A673 (cell line): ENCODE results near the gene RBBP6. TPM values are rescaled to one million over a fixed set of nuclear protein-coding genes. Genes with fewer than 3 reads are reported as not detected.
A peak's percentile ranks its signal among the peaks of the same experiment; 100 is the strongest.

Experiments
- BruUV-seq: library from RNA; stranded (reverse); fragments of 400-500 nt; replicated peaks from 2 replicates; lab custom pipeline; 2021; lab: Mats Ljungman, UMichigan
- CTCF ChIA-PET: fragments of 300-600 bp; sonication (Branson Sonifier 250); formaldehyde crosslinking; loops from one replicate; lab custom pipeline; 2022; ENCODE audit warnings: antibody characterized with exemption; lab: Charles Lee
- POLR2A ChIA-PET: fragments of 300-600 bp; sonication (Branson Sonifier 250); formaldehyde crosslinking; loops from one replicate; lab custom pipeline; 2022; ENCODE audit warnings: antibody characterized with exemption; ENCODE audit not compliant: low non-redundant PET; lab: Charles Lee
- DNase-seq: peaks from one replicate; pipeline ENCODE4 v3.0.0-alpha.2; 2015; ENCODE audit warnings: low spot score
- H3K27ac ChIP-seq: fragments of 200-600 bp; sonication (generic); 2 replicates; pipeline ENCODE4 v1.5.1; 2016; ENCODE audit warnings: mixed run types, low read depth, mild to moderate bottlenecking, mixed read lengths, antibody characterized with exemption, low read length; ENCODE audit not compliant: poor library complexity, severe bottlenecking
- H3K27me3 ChIP-seq: fragments of 200-600 bp; sonication (generic); replicated peaks from 2 replicates; pipeline ENCODE4 v1.6.1; 2017; ENCODE audit warnings: mixed run types, low read depth, mild to moderate bottlenecking, mixed read lengths, antibody characterized with exemption, low read length; ENCODE audit not compliant: insufficient read depth, poor library complexity
- H3K36me3 ChIP-seq: fragments of 200-600 bp; sonication (generic); 2 replicates; pipeline ENCODE4 v1.6.1; 2016; ENCODE audit warnings: mixed run types, mild to moderate bottlenecking, mixed read lengths, antibody characterized with exemption, low read length; ENCODE audit not compliant: insufficient read depth, poor library complexity, severe bottlenecking
- H3K4me1 ChIP-seq: fragments of 200-600 bp; sonication (generic); 2 replicates; pipeline ENCODE4 v1.6.1; 2017; ENCODE audit warnings: mixed run types, mild to moderate bottlenecking, mixed read lengths, antibody characterized with exemption, low read length; ENCODE audit not compliant: insufficient read depth, poor library complexity, severe bottlenecking
- H3K4me3 ChIP-seq: fragments of 200-600 bp; sonication (generic); 2 replicates; pipeline ENCODE4 v1.5.1; 2016; ENCODE audit warnings: low read depth, mixed run types, mild to moderate bottlenecking, mixed read lengths, low read length; ENCODE audit not compliant: poor library complexity, severe bottlenecking
- H3K9me3 ChIP-seq: fragments of 200-600 bp; sonication (generic); 2 replicates; pipeline ENCODE4 v1.6.1; 2016; ENCODE audit warnings: mixed run types, low read depth, mild to moderate bottlenecking, mixed read lengths, antibody characterized with exemption, low read length; ENCODE audit not compliant: poor library complexity, severe bottlenecking
- CTCF ChIP-seq: fragments of 300-800, 200-600 bp; sonication (generic); conservative IDR thresholded peaks from 2 replicates; pipeline ENCODE4 v1.5.1; 2017; ENCODE audit warnings: low read depth, mild to moderate bottlenecking, antibody characterized with exemption, low read length, moderate library complexity, mixed read lengths
- EZH2 ChIP-seq: fragments of 200-600 bp; sonication (generic); IDR thresholded peaks from 2 replicates; pipeline ENCODE4 v1.6.1; 2017; ENCODE audit warnings: borderline replicate concordance, low read depth, mild to moderate bottlenecking, mixed read lengths, antibody characterized with exemption, low read length; ENCODE audit not compliant: poor library complexity, severe bottlenecking
- intact Hi-C: fragments of 100-400 bp; cut with micrococcal nuclease; formaldehyde crosslinking; loops from one replicate; pipeline ENCODE4 v1.10.0; 2022; ENCODE audit not compliant: unreplicated experiment
- total RNA-seq: library from RNA; stranded (reverse); gene quantifications from 2 replicates; pipeline ENCODE4 v1.2.3, GENCODE V29; 2021

The RBBP6 gene
- total RNA-seq, 1 experiment from 2014 or later = 78.9 TPM

- no peak for DNase-seq
- Histone ChIP-seq H3K27me3 (no peaks in the 10 kb centered on the region), H3K4me3 (no peak overlapping the region), H3K4me1 (peaks cover 4% of the 10 kb centered on the region), H3K36me3 (no peaks in the 10 kb centered on the region), H3K9me3 (no peaks in the 10 kb centered on the region), H3K27ac (no peak overlapping the region)
- BruUV-seq = no TSS peak
- intact Hi-C loops = no loop called here
- POLR2A ChIA-PET = no interaction called here
- CTCF ChIA-PET = interaction anchor here (0.6 kb wide), 1 partner anchor 26 kb away, joined by 3 read pairs; no protein-coding TSS in a partner anchor
- TF ChIP-seq CTCF = no peak
- no peak for TF ChIP-seq EZH2
These were observed 8.2 kb upstream of the RBBP6 start for GRCh38 chr16:24531166-24531565.

GRCh38 chr16:24534620-24535019, 4.7 kb upstream of the RBBP6 start:
- no peak overlapping the region for H3K27ac ChIP-seq
- intact Hi-C loops = no loop called here
- TF ChIP-seq EZH2 = no peak
- TF ChIP-seq CTCF = no peak
- no peak overlapping the region for H3K4me3 ChIP-seq
- CTCF ChIA-PET = no interaction called here
- H3K9me3 ChIP-seq = no peaks in the 10 kb centered on the region
- no peaks in the 10 kb centered on the region for H3K36me3 ChIP-seq
- peaks cover 8% of the 10 kb centered on the region for H3K4me1 ChIP-seq
- peak; percentile 52 for DNase-seq
- H3K27me3 ChIP-seq = no peaks in the 10 kb centered on the region
- POLR2A ChIA-PET = no interaction called here
- no TSS peak for BruUV-seq

GRCh38 chr16:24535827-24536226, 3.5 kb upstream of the RBBP6 start:
- no TSS peak for BruUV-seq
- CTCF ChIA-PET = no interaction called here

More at GRCh38 chr16:24535827-24536226, 3.5 kb upstream of the RBBP6 start:
- Histone ChIP-seq H3K27me3 (no peaks in the 10 kb centered on the region), H3K27ac (no peak overlapping the region), H3K4me1 (peaks cover 8% of the 10 kb centered on the region), H3K4me3 (no peak overlapping the region), H3K36me3 (peaks cover 2% of the 10 kb centered on the region), H3K9me3 (no peaks in the 10 kb centered on the region)
- TF ChIP-seq CTCF = 0 out of 2 replicates have a peak, but pooled peaks have one; percentile 15
- no peak for TF ChIP-seq EZH2
- POLR2A ChIA-PET = interaction anchor here (0.7 kb wide), 1 partner anchor 37 kb away, joined by 3 read pairs; no protein-coding TSS in a partner anchor
- no peak for DNase-seq
- intact Hi-C loops = no loop called here
